Smooth muscle cell (in vitro differentiated cells): ENCODE results near the gene TNFAIP8. TPM values are rescaled to one million over a fixed set of nuclear protein-coding genes. Genes with fewer than 3 reads are reported as not detected.

Source experiments
- DNase-seq: peaks from one replicate; lab custom pipeline; 2025; ENCODE audit not compliant: unreplicated experiment; lab: John Stamatoyannopoulos, UW
- H2AFZ ChIP-seq: fragments of 200-600 bp; sonication (generic); 2 replicates; pipeline ENCODE4 v1.6.0; 2016; ENCODE audit warnings: antibody characterized with exemption, low read depth, mild to moderate bottlenecking
- H3F3A ChIP-seq: fragments of 200-600 bp; sonication (generic); 2 replicates; pipeline ENCODE4 v1.6.0; 2017; ENCODE audit warnings: antibody characterized with exemption, low read depth
- H3K27ac ChIP-seq: fragments of 200-600 bp; sonication (generic); 2 replicates; pipeline ENCODE4 v1.5.1; 2016; ENCODE audit warnings: low read depth, mild to moderate bottlenecking
- H3K27me3 ChIP-seq: fragments of 200-600 bp; sonication (generic); 2 replicates; pipeline ENCODE4 v1.6.1; 2016; ENCODE audit warnings: low read depth, mild to moderate bottlenecking
- H3K36me3 ChIP-seq: fragments of 200-600 bp; sonication (generic); 2 replicates; pipeline ENCODE4 v1.5.1; 2016; ENCODE audit warnings: low read depth
- H3K4me1 ChIP-seq: fragments of 200-600 bp; sonication (generic); 2 replicates; pipeline ENCODE4 v1.5.1; 2016; ENCODE audit warnings: low read depth
- H3K4me2 ChIP-seq: fragments of 200-600 bp; sonication (generic); 2 replicates; pipeline ENCODE4 v1.6.0; 2016; ENCODE audit warnings: mild to moderate bottlenecking
- H3K4me3 ChIP-seq: fragments of 200-600 bp; sonication (generic); 2 replicates; pipeline ENCODE4 v1.5.1; 2016; ENCODE audit warnings: mild to moderate bottlenecking
- H3K79me2 ChIP-seq: fragments of 200-600 bp; sonication (generic); 2 replicates; pipeline ENCODE4 v1.6.0; 2016; ENCODE audit warnings: low read depth, mild to moderate bottlenecking
- H3K9ac ChIP-seq: fragments of 200-600 bp; sonication (generic); 2 replicates; pipeline ENCODE4 v1.6.0; 2016; ENCODE audit warnings: low read depth
- H3K9me3 ChIP-seq: fragments of 200-600 bp; sonication (generic); replicated peaks from 2 replicates; pipeline ENCODE4 v1.5.1; 2016; ENCODE audit warnings: low read depth
- H4K20me1 ChIP-seq: fragments of 200-600 bp; sonication (generic); 2 replicates; pipeline ENCODE4 v1.6.0; 2016; ENCODE audit warnings: low read depth
- WGBS: methylation state at CpG from one replicate; pipeline ENCODE4 v1.1.7; 2016; ENCODE audit warnings: low lambda C conversion rate; 5-methylcytosine and 5-hydroxymethylcytosine counted together
- polyA plus RNA-seq: library from polyadenylated mRNA; unstranded; fragments of >200 nt; fragmentation: Nextera tagmentation; extraction: Ambion mirVana; gene quantifications from 2 replicates; pipeline ENCODE4 v1.2.1, GENCODE V29; 2016
- total RNA-seq: library from RNA; depleted of rRNA; stranded (reverse); fragments of >200 nt; gene quantifications from 2 replicates; pipeline ENCODE4 v1.2.3, GENCODE V29; 2014
- TF ChIP-seq, protein P1 (sequence below): fragments of 200-600 bp; sonication (generic); IDR thresholded peaks from 2 replicates; pipeline ENCODE4 v1.5.1; 2017; ENCODE audit warnings: borderline replicate concordance, mild to moderate bottlenecking, antibody characterized with exemption; ENCODE audit not compliant: insufficient read depth, poor library complexity, severe bottlenecking

The TNFAIP8 gene
- total and polyA plus RNA-seq, 2 experiments from 2014 or later = 15.7 to 81.2 TPM

GRCh38 chr5:119311688-119312087 lies 44.1 kb upstream of the TNFAIP8 start:
- Histone ChIP-seq H2AFZ (no peak overlapping the region), H3K79me2 (peaks cover 63% of the 10 kb centered on the region), H3K4me3 (no peak overlapping the region), H3K4me2 (no peak overlapping the region), H3K9ac (no peak overlapping the region), H3F3A (no peaks in the 10 kb centered on the region), H3K9me3 (no peaks in the 10 kb centered on the region), H3K27ac (no peak overlapping the region), H3K36me3 (no peaks in the 10 kb centered on the region), H3K27me3 (no peaks in the 10 kb centered on the region), H4K20me1 (peaks cover 3% of the 10 kb centered on the region), H3K4me1 (no peaks in the 10 kb centered on the region)
- DNase-seq = no peak
- TF ChIP-seq, protein P1, sequence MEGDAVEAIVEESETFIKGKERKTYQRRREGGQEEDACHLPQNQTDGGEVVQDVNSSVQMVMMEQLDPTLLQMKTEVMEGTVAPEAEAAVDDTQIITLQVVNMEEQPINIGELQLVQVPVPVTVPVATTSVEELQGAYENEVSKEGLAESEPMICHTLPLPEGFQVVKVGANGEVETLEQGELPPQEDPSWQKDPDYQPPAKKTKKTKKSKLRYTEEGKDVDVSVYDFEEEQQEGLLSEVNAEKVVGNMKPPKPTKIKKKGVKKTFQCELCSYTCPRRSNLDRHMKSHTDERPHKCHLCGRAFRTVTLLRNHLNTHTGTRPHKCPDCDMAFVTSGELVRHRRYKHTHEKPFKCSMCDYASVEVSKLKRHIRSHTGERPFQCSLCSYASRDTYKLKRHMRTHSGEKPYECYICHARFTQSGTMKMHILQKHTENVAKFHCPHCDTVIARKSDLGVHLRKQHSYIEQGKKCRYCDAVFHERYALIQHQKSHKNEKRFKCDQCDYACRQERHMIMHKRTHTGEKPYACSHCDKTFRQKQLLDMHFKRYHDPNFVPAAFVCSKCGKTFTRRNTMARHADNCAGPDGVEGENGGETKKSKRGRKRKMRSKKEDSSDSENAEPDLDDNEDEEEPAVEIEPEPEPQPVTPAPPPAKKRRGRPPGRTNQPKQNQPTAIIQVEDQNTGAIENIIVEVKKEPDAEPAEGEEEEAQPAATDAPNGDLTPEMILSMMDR = no peak
- WGBS = 95% methylated on average over 2 of the region's 2 CpGs

GRCh38 chr5:119312403-119312802 lies 43.4 kb upstream of the TNFAIP8 start:
- Histone ChIP-seq H3K4me2 (no peak overlapping the region), H3F3A (no peaks in the 10 kb centered on the region), H4K20me1 (peaks cover 3% of the 10 kb centered on the region), H3K79me2 (peaks cover 63% of the 10 kb centered on the region), H3K9ac (no peak overlapping the region), H3K27me3 (no peaks in the 10 kb centered on the region), H3K9me3 (no peaks in the 10 kb centered on the region), H3K36me3 (no peaks in the 10 kb centered on the region), H3K27ac (no peak overlapping the region), H3K4me1 (no peaks in the 10 kb centered on the region), H2AFZ (no peak overlapping the region), H3K4me3 (no peak overlapping the region)
- TF ChIP-seq, protein P1 = no peak
- DNase-seq = no peak
- WGBS = 64% methylated on average over 5 of the region's 5 CpGs

GRCh38 chr5:119313197-119313596 lies 42.6 kb upstream of the TNFAIP8 start:
- Histone ChIP-seq H2AFZ (no peak overlapping the region), H3K9ac (no peak overlapping the region), H3K27me3 (no peaks in the 10 kb centered on the region), H3K36me3 (no peaks in the 10 kb centered on the region), H3K4me2 (no peak overlapping the region), H3K27ac (peak overlapping the region; percentile 45), H3K4me3 (no peak overlapping the region), H3K9me3 (no peaks in the 10 kb centered on the region), H3K79me2 (peaks cover 63% of the 10 kb centered on the region), H4K20me1 (peaks cover 3% of the 10 kb centered on the region), H3F3A (no peaks in the 10 kb centered on the region), H3K4me1 (no peaks in the 10 kb centered on the region)
- DNase-seq = no peak
- TF ChIP-seq, protein P1 = no peak
- WGBS = 86% methylated on average over 1 of the region's 1 CpG

GRCh38 chr5:119313658-119314605 lies 41.9 kb upstream of the TNFAIP8 start:
- no peaks in the 10 kb centered on the region for H4K20me1 ChIP-seq
- no peak for DNase-seq

More at GRCh38 chr5:119313658-119314605, 41.9 kb upstream of the TNFAIP8 start:
- Histone ChIP-seq H3F3A (no peaks in the 10 kb centered on the region), H3K27me3 (no peaks in the 10 kb centered on the region), H3K4me2 (peak overlapping the region; percentile 39), H3K27ac (peak overlapping the region; percentile 45), H3K36me3 (no peaks in the 10 kb centered on the region), H2AFZ (no peak overlapping the region), H3K4me3 (no peak overlapping the region), H3K4me1 (no peaks in the 10 kb centered on the region), H3K79me2 (peaks cover 68% of the 10 kb centered on the region), H3K9ac (no peak overlapping the region), H3K9me3 (no peaks in the 10 kb centered on the region)
- 56% methylated on average over 5 of the region's 5 CpGs for WGBS
- TF ChIP-seq, protein P1 = no peak
